HG02678 (cell line): Measurements from ENCODE around the gene CDK9.
A peak's percentile ranks its signal among the peaks of the same experiment; 100 is the strongest.
"Not testable (repeated sequence)": the region's sequence is repeated elsewhere in the genome, so short reads cannot be mapped to it uniquely, and the experiment has no call there.

Experiments used
- ATAC-seq: cut with Tn5 transposase; IDR thresholded peaks from one replicate; pipeline ENCODE4 v1.9.1; 2021; ENCODE audit warnings: mild to moderate bottlenecking, moderate library complexity; ENCODE audit not compliant: unreplicated experiment

CDK9 gene

GRCh38 chr9:127779136-127779981 is 6.5 kb upstream of the CDK9 start:
- peak; percentile 50 for ATAC-seq

- ATAC-seq: no peak
These were observed 5.5 kb upstream of the CDK9 start for GRCh38 chr9:127780126-127780885.

DNA sequence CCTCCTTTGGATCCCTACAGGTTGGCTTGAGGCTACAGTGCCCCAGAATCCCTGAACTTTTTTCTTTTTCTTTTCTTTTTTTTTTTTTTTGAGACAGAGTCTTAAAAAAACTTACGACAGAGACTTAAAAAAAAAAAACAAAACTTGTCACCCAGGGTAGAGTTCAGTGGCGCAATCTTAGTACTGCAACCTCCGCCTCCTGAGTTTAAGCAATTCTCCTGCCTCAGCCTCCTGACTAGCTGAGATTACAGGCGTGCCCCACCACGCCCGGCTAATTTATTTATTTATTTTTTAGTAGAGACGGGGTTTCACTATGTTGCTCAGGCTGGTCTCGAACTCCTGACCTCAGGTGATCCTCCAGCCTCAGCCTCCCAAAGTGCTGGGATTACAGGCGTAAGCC is 4.9 kb upstream of the CDK9 start:
- not testable (repeated sequence) for ATAC-seq

DNA sequence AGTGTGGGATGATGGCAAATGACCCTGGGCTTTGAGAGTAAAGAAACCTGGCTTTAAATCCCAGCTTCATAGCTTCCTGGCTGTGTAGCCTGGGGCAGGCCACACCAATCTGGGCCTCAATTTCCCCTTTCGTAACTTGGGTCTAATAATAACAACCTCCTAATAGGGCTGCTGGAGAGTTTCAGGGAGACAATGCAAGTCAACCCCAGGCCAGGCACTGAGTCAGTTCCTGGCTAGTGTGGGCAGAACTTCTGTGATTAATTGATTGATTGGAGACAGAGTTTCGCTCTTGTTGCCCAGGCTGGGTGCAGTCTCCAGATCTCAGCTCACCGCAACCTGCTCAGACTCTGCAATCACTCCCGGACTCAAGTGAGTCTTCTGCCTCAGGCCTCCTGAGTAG is 4.0 kb upstream of the CDK9 start:
- ATAC-seq: no peak

DNA sequence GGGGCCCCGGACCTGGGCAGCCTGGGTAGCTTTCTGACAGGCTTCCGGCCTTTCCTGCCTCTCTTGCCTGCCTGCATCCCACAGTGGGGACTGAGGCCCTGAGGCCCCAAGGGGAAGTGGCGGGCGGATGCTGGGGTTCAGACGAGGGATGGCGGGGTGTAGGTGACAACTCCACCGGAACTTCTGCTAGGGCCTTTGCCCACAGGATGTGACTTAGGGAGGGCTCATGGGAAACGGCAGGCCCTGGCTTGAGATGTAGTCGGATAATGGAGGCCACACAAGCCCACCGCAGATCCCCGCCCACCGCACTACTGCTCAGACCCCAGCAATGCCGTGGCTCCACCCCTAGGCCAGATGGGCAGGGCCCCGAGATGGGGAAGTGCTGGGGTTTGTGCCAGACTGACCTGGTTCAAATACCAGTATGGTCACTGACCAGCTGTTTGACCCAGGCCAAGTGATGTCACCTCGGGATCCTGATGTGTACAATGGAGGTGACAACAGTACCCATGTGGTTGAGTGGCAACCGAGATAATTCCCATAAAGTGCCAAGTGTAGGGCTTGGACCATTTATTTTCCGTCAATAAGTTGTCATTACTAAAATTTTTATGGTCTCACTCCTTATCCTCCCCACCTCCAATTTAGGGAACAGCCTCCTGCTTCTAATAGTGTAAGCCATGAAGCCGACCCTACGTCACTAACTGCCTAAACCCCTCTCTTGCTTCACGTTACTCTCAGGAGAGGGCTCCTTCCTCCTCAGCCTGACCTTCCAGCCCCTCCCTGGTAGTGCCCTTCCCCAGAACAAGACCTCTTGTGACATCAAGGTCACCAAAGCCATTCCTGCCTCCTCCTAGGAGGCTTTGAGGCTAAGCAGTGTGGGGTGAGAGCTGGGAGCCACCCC is 2.5 kb upstream of the CDK9 start:
- no peak for ATAC-seq

DNA sequence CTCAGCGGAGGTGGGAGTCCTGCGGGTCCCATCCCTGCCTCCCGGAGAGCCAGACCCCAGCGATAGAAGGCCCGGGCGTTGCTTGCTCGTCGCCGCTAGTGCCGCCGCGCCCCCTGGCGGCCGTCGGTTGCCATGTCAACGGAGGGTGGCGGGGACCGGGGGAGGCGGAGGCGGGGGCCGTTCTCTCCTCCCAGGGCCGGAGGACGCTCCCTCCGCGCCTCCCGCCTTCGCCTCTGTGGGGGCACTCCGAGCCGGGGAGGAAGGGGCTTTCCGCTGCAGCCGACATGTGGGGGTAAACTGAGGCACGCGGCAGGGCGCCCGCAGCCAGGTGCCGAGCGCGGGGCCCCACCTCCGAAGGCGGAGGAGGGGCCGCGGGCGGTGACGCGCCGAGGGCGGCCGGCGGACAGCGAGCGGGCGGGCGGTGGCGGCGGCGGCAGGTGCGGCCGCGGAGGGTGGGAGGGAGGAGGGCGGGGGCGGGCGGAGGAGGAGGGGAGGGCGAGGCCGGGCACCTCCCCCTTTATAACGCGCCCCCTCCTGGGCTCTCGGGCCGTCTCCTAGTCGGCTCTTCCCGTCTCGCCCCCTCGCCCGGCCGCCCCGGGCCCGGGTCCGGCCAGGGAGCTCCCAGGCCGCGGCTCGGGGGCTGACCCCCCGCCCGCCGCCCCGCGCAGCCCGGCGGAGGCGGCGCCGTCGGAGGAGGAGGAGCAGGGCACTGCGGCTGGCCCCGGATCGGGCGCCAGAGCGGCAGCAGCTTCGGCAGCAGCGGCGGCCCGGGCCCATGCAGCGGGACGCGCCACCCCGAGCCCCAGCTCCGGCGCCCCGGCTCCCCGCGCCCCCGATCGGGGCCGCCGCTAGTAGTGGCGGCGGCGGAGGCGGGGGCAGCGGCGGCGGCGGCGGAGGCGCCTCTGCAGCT is 556 bp upstream of the CDK9 start:
- ATAC-seq: peak; percentile 52

GRCh38 chr9:127786773-127787104 is 905 bp downstream of the CDK9 start:
- no peak for ATAC-seq

- ATAC-seq: no peak
These were observed 2.6 kb downstream of the CDK9 start for GRCh38 chr9:127788337-127789011.

DNA sequence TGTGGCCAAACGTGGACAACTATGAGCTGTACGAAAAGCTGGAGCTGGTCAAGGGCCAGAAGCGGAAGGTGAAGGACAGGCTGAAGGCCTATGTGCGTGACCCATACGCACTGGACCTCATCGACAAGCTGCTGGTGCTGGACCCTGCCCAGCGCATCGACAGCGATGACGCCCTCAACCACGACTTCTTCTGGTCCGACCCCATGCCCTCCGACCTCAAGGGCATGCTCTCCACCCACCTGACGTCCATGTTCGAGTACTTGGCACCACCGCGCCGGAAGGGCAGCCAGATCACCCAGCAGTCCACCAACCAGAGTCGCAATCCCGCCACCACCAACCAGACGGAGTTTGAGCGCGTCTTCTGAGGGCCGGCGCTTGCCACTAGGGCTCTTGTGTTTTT is 3.3 kb downstream of the CDK9 start:
- ATAC-seq: no peak

- no peak for ATAC-seq
These were observed 4.4 kb downstream of the CDK9 start for GRCh38 chr9:127790094-127790855.

DNA sequence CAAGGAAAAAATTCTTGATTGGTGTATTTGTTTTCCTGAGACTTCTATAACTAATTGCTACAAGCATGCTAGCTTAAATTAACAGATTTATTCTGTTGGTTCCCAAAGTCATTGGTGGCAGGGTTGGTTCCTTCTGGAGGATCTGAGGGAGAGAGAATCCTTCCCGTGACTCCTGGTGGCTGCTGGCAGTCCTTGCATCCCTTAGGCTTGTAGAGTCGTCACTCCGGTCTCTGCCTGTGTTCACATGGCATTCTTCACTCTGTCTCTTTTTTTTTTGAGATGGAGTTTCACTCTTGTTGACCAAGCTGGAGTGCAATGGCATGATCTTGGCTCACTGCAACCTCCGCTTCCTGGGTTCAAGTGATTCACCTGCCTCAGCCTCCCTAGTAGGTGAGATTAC is 5.3 kb downstream of the CDK9 start:
- ATAC-seq: no peak

- ATAC-seq: no peak
These were observed 6.7 kb downstream of the CDK9 start for GRCh38 chr9:127792417-127793031.

GRCh38 chr9:127793093-127793708 is 7.4 kb downstream of the CDK9 start:
- ATAC-seq: no peak

DNA sequence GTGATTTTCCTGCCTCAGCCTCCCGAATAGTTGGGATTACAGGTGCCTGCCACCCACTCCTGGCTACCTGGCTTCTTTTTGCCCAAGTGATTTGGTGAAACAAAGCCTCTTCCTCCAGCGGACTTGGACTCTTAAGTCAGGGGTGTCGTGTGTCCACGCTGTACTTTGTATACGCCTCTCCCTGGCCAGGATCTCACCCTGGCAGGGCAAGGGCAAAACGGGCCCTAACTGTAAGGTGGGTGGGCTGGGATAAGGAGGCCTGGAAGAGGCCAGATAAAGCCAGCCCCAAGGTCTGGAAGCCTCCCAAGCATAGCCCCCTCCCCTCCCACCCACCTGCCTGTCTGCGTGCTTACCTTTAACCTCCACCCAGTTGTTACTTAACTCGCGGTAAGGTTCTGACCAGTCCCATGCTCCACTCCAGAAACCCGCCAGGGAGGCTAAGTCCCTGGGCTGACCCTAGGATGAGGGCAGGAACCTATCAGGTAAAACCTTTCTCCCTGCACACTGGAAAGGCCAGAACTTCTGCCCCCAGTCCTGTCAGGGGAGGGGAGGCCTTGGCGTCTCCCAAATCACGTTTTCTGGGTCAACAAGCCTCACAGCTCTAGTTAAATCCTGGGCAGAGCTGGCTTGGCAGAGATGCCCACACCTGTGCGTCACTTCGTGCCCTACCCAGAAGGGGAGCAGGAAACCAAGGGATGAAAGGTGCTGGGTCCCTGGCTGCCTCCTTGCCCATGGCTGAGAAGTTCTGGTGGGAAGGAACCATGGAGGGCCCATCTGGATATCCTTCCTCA is 8.4 kb downstream of the CDK9 start:
- ATAC-seq: no peak

DNA sequence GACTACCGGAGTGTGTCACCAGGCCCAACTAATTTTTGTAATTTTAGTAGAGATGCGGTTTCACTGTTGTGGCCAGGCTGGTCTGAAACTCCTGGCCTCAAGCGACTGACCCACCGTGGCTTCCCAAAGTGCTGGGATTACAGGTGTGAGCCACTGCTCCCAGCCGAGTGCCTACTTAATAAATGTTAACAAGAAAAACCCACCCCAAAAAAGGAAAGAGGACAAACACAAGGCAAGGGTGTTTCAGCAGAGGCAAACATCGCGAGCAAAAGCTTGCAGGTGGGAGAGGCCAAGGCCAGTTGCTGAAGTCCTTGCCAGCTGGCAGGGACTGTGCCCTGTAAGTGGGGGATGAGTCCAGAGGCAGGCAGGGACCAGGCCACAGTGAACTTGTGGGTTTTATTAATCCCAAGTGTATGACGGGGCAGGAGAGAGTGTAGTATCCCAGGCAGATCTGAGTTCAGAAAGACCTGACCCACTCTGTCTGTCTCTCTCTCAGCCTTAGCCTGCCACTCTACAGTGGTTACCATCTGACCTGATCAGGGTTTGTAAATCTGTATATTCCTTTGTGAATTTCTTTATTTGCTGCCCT is 10.5 kb downstream of the CDK9 start:
- ATAC-seq: no peak

DNA sequence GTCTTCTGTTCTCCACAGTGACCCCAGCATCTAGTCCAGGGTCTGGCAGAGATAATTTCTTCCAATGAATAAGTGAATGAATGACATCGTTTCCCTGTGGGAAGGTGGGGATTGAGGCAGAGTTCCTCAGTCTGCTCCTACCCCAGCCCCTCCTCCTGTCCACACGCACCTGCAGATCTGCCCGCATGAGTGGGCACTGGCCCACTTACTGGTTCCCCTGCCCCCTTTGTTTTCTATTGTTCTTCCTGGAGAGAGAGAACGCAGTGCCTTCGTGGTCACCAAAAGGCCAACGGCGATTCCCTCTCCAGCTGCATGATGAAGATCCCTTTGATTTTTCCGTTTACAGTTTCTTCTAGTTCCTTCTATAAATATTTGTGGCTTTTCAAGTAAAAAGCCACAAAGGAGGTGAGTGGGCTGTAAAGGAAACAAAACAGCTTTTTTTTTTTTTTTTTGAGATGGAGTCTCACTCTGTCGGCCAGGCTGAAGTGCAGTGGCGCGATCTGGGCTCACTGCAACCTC is 11.1 kb downstream of the CDK9 start:
- ATAC-seq: no peak
